HG03103 (cell line): Measurements from ENCODE around the gene WDR18.

Experiments
- ATAC-seq: cut with Tn5 transposase; IDR thresholded peaks from one replicate; pipeline ENCODE4 v1.9.1; 2021; ENCODE audit warnings: low read depth; ENCODE audit not compliant: unreplicated experiment

Gene WDR18

DNA sequence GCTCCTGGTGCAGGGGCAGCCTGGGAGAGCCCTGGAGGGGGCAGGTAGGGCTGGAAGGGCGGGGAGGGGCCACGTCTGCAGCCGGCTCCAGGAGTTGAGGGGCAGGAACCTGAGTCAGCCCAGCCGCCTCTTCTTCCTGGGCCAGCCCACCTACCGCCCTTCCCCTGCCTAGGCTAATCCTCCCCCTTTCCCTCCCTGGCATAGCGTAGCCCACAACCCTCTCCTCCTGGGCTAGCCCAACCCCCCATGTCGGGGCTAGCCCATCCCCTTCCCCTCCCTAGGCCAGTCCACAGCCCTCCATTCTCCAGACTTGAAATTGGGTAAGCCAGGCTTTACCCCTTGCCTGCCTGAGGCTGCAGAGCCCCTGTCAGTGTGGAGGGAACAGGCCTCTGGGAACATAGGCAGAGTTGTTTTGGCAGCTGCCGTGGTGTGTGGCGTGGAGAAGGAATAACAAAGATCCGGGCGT, 20.6 kb upstream of the WDR18 start:
- no peak for ATAC-seq

DNA sequence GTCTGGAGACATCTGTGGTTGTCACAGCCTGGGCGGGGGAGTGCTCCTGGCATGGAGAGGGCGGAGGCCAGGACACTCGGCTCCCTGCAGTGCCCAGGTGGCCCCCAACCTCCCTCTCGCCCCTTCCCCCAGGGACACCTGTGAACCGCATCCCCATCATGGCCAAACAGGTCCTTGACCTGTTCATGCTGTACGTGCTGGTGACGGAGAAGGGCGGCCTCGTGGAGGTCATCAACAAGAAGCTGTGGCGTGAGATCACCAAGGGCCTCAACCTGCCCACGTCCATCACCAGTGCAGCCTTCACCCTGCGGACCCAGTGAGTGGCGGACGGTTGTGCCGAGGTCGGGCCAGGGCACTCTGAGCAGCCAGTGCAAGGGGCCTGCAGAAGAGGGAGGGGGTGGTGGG, 20.0 kb upstream of the WDR18 start:
- no peak for ATAC-seq

DNA sequence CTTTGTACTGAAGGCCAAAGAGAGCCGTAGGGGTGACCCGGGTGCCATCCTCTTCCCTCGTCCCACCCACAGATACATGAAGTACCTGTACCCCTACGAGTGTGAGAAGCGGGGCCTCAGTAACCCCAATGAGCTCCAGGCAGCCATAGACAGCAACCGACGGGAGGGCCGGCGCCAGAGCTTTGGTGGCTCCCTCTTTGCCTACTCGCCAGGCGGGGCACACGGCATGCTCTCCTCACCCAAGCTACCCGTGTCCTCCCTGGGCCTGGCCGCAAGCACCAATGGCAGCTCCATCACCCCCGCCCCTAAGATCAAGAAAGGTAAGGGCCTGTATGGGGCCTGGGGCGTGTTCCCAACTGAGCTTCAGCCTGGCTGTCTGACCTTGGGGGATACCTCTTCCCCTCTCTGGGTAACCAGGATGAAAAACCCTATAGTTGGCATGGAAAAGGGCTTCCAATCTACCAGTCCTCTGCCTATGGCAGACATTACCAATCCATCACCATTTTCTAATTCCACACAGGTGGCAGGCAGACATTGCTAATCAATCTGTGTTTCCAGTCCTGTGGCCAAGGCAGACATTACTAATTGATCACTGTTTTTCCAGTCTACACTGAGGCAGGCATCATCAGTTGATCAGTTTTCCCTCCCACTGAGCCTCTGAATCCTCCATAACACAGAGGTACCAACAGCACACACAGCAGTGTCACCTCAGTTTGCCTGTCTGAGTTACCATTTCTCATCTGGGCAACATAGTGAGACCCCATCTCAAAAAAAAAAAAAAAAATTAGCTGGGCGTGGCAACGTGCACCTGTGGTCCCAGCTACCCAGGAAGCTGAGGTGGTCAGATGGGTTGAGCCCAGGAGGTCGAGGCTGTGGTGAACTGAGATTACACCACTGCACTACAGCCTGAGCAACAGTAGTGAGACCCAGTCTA, 19.1 kb upstream of the WDR18 start:
- no peak for ATAC-seq

DNA sequence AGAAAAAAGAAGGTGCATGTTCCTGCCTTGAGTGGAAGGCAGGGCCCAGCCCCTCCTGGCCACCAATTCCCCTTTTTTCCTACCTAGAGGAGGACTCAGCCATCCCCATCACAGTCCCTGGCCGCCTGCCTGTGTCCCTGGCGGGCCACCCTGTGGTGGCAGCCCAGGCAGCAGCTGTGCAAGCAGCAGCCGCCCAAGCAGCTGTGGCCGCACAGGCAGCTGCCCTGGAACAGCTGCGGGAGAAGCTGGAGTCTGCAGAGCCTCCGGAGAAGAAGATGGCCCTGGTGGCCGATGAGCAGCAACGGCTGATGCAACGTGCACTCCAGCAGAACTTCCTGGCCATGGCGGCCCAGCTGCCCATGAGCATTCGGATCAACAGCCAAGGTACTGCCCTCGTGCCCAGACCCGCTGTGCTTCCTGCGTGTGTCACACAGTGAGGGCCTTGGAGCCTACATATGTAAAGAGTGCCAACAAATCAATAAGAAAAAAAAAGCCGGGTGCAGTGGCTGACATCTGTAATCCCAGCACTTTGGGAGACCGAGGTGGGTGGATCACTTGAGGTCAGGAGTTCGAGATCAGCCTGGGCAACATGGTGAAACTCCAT, 17.6 kb upstream of the WDR18 start:
- no peak for ATAC-seq

DNA sequence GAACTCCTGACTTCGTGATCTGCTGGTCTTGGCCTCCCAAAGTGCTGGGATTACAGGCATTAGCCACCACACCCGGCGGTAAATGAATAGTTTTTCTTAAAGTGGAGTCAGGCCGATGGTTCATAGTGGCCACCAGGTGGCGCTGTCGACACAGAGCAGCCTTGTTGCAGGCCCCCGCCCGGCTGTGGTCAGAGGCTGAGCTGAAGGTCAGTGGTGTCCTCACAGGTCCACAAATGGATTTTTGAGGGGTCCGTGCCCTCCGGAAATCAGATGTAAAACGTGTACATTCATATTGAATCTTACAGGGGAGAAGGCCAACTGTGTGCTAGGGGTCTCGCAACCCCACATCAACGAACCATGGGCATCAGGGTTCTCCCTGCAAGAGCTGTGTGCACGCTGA, 13.4 kb upstream of the WDR18 start:
- ATAC-seq, result no peak

DNA sequence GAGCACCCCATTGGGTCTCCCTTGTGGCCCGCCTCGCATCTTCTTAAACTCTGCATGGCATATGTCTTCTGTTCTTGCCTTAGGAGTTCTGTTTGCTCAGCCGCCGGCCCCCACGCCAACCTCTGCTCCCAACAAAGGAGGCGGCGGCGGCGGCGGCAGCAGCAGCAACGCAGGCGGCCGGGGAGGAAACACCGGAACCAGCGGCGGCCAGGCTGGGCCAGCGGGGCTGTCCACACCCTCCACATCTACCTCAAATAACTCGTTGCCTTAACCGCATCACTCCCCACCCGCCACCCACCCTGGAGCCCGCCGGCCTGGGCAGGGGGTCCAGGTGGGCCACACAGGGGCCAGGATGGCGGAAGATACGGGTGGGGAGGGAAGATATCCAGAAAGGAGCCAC, 12.3 kb upstream of the WDR18 start:
- no peak for ATAC-seq

DNA sequence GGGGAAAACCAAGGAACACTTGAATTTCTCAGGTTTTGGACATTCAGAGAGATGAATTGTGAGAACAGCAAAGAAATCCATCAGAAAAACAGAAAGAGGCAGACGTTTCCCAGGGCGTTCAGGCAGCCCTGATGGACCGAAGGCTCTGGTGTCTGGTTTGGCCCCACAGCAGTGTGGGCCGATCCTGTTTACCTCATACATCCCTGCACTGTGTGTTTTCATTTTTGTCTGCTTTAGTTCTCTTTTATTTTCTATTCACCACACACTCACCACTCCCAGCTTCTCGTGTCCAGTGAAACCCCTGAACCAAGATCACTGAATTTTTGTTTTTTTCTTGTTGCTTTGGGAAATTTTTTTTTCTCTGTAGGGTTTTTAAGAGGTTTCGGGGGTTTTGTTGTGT, 11.9 kb upstream of the WDR18 start:
- no peak for ATAC-seq

DNA sequence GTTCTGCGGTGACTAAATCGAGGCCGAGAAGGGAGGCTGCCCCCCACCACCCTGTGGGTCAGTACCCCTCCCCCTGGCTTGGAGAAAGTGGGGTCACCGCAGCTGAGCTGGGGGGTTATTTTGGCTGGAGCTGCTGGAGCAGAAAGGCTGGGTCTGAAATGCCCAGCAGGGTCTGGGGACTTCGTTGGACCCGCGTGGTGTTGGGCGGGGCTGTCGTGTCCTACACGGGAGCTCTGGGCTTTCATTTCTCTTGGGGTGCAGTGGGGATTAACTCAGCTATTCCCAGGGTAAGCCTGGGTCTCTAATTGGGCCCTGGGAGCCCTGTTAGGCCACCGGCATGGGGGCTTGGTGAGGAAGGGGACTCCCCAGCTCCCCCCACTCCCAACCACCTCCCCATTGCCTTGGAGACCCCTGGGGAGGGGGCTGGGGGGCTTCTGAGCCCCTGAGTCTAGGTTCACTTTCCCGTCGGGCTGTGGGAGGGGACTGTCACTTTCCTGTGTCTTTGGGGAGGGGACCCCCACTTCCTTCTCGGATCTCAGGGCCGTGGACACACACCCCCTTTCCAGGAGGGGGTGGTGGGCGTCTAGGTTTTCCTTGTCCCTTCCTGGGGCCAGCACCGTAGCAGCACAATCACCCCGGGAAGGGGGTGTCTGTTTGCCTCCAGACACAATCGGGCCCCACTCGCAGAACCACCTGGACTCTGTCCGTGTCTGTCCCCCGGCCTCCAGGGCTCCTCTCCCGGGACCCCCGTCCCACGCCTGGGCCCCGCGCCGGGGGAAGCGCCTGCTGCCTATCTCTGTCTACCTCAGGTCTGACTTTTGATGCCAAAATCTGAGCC, 10.2 kb upstream of the WDR18 start:
- no peak for ATAC-seq

DNA sequence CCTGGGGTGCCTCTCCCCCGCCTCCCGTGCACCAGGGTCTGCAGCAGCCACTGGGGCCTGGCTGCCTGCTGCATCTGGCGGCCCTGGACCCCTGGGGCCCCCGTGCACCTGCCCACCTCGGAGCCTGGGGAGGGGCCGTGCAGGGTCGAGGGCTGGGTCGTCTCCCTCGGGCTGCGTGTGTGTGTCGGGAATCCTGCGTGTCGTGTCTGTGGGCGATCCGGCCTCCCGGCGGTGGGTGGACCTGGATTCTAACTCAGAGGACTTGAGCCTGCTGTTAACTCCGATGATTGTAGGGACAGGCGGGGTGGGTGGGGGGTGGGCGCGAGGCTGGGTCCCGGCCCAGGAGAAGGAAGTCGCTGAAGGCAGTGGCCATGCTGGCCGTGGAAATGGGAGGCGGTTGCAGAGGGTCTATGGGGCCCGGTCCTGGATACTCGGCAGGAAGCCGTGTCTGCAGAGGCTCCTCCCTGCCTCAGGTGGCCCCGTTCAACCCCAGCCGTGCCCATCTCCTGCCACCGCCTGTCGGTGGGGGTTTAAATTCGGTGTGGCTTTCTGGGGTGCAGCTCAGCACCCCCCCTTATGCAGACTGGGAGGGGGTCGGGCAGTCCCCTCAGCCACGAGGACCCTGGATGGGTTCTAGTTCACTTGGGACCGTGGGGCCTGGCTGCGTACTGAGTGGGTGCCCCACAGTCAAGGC, 9.4 kb upstream of the WDR18 start:
- ATAC-seq, result no peak

DNA sequence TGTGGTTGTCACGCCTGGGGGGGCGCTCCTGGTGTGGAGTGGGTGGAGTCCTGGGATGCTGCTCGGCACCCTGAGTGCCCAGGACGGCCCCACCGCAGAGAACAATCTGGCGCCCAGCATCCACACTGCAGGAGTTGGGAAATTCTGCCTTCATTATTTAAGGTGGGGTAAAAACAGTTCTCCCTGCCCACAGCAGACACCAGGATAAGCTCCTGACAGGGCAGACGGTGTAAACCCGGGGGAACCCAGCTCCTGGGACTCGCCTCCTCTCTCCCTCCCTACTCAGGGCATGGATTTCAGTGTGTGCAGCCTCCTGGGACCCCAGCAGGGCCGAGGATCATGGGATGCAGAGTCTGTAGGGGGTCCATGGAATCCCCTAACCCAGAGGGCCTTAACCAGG, 7.7 kb upstream of the WDR18 start:
- ATAC-seq, result no peak

DNA sequence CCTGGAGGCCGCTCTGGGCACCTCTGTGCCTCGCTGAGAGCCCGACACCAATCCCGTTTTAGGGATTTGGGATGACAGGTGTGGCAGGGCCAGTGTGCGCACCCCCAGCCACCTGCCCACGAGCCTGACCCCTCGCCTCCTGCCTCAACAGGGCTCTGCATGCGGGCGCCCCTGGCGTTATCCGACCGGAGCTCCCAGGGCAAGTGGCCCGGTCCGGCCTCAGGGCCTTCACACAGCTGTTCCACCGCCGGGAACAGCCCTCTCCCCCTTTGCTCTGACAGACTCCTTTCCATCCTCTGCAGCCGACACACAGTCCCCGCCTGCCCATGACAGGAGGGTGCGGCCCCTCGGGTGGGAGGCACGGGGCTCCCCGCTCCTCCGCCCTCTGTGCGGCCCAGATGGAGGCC, 7.1 kb upstream of the WDR18 start:
- no peak for ATAC-seq

DNA sequence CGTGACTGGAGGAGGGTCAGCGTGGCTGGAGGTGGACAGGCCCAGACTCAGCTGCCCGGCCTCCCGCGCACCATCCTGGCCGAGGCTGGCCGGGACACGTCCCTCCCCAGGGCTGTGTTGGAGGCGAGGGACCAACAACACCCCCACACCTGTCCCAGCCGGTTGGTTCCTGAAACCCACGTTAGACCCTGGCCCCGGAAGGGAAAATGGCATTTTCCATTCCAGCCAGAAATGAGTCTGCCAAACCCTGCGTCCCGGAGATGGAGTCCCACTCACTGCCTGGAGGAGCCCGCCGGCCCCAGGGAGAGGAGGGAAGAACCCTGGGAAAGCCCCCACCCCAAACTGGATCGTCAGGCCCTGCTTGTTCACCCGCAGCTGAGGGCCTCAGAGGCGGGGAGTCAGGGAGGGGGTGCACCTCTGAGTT, 4.8 kb upstream of the WDR18 start:
- ATAC-seq, result no peak

DNA sequence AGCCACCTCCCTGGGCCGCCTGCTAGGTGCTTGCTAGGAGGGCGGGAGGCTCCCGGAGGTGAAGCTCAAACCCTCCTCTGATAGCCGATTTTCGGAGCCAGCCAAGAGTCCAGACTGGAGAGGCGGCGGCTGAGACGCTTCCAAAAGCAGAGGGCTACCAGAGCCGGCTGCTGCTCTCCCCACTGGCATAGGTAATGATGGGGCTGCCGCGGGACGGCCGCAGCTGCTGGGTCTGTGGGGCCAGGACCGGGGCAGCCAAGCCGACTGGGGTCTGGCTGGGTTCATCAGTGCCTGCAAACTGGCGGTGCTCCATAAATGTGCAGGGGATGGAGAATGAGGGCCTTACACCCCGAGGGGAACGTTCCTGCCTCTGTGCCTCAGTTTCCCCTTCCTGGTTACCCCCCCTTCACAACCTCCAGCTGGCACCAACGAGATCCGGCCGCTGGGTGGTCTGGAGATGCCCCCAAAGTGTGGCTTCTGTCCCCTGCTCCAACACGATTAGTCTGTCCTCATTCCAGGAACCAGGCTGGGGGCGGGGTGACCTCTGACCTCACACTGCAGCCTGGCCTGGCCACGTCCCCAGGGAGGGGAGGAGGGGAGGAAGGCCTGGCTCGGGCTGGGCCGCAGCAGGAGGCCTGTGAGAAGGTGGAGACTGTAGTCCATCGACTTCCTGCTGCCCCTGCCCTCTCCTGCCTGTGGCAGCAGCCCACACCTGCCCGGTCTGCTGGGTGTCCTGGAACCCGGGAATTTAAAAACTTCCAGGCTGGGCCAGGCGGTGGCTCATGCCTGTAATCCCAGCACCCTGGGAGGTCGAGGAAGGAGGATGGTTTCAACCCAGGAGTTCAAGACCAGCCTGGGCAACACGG, 3.8 kb upstream of the WDR18 start:
- no peak for ATAC-seq

DNA sequence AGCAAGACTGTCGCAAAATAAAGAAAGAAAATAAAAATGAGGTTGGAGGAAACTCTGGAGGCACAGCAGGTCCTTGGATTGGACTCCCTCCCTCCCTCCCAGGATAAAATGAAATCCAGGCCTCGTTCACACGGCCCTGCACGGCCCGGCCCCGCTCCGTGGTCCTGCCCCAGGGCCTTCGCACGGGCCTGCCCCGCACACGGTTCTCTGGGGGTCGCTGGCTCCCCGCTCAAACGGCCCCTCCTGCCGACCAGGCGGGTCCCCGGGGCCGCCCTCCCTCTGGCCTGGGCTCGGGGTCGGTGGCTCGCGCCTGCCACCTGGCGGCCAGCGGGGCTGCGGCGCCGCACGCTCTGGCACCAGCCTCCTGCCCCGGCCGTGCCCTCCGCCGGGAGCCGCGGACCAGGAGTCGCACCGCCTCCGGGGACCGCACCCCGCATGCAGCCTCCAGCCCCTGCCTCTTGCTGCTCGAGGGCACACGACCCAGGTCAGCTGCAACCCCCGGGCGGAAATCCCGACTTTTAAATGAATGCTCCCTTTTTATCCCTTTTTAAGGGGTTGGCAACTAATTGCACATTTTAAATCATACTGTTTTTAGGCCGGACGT, 1.5 kb upstream of the WDR18 start:
- no peak for ATAC-seq

DNA sequence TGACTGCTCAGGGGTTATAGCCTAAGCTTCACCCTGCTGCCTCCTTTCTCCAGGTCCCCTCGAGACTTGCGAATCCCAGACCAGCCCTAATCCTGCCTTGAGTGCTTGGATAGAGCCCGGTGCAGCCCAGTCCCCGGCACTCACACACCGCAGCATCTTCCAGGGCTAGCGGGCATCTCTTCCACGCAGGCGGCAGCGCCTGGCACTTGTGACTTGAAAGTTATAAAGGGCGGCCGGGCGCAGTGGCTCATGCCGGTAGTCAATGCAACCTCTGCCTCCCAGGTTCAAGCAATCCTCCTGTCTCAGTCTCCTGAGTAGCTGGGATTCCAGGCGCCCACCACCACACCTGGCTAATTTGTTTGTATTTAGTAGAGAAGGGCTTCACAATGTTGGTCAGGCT, 1.9 kb downstream of the WDR18 start:
- no peak for ATAC-seq

DNA sequence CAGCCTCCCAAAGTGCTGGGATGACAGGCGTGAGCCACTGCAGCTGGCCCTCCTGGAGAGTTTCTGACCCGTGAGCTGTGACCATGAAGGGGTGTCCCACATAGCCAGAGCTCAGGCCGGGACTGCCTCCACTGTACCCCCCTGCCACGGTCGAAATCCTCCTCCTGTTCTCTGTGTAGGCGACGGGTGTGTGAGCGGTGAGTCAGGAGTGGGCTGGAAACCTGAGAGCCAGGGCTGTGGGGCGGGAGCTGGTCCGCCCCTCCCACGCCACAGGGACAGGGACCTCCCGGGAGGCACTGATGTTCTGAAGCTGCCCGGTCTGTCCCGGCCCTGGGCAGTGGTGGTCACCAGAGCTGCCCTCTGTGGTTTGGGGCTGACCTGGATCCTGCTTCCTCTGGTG, 3.9 kb downstream of the WDR18 start:
- no peak for ATAC-seq

DNA sequence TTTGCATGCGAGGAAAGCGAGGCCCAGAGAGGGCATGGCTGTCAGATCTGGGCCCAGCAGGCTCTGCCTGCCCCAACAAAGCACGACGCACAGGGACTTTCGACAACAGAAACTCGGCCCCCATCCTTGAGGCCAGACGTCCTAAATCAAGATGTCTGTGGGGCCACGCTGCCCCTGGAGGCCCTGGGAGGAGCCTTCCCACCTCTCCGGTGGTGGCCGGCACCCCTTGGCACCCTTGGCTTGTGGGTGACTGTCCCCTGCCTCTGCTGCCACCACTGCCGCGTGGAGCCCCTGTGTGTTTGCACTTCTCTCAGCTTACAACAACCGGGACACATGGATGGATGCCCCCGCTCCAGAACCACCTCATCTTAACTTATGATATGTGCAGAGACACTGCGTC, 4.4 kb downstream of the WDR18 start:
- ATAC-seq, result no peak

DNA sequence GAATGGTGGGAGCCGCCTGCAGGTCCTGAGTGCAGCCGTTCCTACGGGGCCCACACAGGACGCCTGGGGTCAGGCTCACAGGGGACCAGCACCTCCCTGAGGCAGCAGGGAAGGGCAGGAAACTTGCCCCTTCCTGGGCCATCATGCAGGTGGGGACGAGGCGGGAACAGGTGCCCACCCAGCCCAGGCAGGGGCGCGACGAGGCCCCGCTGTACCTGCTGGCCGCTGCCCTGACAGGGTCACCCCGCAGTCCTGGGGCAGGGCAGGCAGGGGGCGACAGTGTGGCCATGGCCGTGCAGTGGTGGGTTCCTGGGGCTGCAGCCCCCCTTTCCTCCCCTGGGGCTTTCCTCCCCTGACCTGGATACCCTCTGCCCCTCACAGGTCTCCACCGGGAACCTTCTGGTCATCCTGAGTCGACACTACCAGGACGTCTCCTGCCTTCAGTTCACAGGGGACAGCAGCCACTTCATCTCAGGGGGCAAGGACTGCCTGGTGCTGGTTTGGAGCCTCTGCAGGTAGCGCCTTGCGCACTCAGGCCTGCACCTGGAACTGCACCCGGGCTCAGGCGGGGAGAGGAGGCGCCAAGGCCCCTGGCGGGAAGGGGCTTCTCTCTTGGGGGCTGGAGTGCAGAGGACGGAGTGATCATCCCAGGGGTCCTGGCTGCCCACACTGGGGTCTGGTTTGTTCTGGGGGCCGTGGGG, 5.4 kb downstream of the WDR18 start:
- ATAC-seq, result no peak

DNA sequence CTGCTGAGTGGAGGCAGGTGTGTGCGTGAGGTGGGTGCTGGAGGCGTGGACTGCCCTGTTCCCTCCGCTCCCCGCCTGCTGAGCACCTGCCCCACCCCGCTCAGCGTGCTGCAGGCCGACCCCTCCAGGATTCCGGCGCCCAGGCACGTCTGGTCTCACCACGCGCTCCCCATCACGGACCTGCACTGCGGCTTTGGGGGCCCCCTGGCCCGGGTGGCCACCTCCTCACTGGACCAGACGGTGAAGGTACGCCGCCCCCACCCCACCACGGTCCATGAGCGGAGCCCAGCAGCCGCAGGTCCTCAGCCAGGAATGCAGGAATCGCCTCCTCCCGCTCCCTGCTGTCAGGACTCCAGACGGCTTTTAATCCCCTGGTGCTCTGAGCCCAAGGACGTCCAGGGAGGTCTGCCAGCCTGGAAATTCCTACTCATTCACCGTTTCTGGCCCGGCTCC, 6.0 kb downstream of the WDR18 start:
- no peak for ATAC-seq
